DMS153 treated with DMSO at 0.1 percent for 48 hours (cell line): ENCODE data around the gene DPP7.
A peak's percentile ranks its signal among the peaks of the same experiment; 100 is the strongest.
"Not testable (repeated sequence)": the region's sequence is repeated elsewhere in the genome, so short reads cannot be mapped to it uniquely, and the experiment has no call there.

Experiments used
- DNase-seq: peaks from one replicate; lab custom pipeline; 2025; ENCODE audit not compliant: unreplicated experiment; lab: John Stamatoyannopoulos, UW

DPP7 gene

DNA sequence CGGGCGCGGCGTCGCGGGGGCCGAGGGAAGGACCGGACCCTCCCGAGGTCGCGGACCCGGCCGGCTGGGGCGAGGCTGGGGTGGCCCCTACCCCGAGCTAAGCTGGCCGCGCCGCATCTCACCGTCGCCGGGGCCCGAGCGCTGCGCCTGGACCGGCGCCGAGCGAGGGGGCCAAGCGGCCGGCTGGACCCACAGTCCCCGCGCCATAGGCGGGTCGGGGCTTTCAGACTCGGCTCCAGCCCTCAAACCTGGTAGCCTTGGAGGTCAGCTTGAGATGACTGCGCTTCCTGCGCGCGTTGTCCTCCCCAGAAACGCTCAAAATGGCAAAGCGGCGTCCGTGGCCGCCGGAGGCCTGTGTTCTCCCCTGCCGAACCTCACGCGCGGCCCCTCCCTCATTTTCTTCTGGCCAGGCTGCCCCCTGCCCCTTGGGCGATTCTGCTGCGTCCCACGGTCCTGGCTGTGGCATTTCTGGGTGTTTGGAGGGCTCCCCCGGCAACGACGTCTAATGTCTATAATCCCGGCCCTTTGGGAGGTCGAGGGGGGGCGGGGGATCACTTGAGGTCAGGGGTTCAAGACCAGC, 15.7 kb upstream of the DPP7 start:
- no peak for DNase-seq

DNA sequence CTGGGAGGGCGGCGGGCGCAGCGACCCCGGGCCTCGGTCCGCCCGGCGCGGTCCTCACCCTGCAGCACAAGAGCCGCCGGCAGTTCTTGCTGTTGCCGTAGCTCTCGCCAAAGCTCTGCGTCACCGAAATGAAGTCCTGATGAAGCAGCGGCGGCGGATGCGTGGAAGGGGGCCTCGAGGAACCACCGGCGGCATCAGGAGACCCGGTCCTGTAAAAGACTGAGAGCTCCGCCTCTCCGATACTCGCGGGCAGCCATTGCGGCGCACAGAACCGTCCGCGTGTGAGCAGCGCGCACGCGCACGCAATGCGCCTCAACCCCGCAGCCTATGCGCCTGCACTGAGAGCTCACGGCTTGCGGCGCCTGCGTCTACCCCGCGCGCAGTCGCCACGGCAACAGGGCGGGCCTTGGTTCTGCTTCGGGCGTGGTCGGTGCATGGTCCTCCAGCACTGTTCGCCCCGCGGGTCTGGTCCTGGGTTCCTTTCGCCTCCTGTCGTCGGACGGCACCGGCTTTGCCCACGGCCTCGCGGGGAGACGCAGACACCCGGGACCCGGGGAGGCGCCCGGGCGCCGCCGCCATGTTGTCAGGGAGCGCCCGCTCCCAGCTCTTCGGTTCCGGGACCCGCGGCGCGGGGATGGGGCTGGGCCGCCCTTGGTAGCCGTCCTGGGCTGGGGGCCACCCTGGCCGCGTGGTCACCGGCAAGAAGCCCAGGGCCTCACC, 15.1 kb upstream of the DPP7 start:
- DNase-seq = peak; percentile 68

GRCh38 chr9:137128862-137129455, 14.4 kb upstream of the DPP7 start:
- DNase-seq = no peak

DNA sequence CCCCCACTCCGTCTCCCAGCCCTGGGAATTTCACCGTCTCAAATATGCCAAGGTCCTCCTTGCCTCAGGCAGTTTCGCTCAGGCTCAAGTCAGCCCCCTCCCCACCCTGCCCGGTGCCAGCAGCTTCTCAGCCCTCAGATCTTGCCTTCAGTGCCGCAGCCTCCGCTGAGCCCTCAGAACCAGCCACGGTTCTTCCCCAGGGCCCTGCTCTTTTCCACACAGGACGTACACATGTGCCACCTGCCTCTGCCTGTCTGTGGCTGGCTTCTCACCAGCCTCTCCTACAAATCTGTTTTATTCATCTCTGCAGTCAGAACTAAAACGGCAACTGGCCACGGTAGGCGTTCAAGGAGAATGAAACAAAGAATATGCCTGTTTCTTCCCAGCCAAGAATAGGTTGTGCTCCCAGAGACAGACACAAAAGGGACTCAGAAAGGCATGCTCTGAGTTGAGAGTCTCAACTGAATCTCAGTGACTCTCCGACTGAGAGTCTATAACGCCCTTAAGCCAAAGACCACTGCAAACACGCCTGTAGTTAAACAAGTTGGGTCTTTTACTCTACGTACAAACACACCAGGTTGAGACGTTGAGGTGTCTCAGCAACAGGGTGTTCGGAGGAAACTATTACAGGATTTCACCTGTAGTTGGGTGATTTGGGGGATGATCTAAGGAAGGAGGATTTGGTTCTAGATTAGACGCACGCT, 13.8 kb upstream of the DPP7 start:
- no peak for DNase-seq

DNA sequence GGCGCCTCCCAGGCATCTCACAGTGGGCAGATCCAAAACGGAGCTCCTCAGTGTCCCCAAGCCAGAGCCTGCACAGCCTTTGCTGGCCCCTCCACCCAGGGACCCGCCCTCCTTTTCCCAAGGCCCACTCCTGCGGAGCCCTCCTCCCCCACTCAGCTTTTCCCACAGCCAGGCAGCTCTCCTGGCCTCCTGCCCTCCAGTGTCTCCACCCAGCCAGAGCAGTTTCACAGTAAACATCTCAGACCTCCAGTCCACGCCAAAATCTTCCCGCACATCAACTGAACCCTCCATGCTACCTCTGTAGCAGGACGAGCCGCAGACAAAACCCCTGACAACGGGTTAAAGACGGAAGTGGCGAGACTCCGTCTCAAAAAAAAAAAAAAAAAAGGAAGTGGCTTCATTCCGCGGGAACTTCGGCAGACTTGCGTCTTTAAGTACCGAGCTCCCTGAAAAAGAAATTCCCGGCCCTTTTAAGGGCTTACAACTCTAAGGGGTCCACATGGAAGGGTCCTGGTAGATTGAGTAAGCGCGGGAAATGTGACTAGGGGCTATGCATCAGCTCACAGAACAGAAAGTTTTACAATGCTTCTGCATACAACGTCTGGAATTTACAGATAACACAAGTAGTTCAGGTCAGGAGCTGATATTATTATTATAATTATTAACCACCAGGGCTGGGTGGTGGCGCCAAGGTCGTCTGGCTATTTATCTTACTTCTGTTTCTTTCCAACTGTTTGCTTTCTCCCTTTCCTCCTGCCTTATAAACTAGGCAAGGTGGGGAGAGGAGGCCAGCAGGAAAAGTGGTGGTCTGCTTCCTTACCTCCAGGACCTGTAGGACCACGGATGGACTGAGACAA, 13.0 kb upstream of the DPP7 start:
- no peak for DNase-seq

DNA sequence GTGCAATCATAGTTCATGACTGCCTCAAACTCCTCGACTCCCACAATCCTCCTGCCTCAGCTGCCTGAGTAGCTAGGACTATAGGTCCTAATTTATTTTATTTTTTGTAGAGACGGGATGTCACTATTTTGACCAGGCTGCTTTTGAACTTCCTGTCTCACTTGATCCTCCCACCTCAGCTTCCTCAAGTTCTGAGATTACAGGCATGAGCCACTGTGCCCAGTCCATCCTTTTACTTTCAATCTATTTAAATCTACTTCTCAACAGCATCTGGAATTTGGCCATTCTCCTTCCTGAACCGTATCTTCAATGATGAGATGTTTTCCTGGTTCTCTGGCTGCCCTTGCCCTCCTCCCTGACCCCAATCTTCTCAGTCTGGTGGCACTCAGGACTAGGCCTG, 12.3 kb upstream of the DPP7 start:
- no peak for DNase-seq

DNA sequence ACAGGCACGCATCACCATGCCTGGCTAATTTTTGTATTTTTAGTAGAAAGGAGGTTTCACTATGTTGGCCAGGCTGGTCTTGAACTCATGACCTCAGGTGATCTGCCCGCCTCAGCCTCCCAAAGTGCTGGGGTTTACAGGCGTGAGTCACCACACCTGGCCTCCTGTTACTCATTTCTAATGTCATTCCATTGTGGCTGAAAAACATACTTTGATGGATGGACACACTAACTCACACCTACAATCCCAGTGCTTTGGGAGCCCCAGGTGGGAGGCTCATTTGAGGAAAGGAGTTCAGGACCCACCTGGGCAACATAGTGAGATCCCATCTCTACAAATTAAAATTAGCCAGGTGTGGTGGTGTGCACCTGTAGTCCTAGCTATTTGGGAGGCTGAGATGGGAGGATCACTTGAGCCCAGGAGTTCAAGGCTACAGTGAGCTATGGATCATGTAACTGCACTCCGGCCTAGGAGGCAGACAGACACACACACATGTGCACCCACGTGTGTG, 9.5 kb upstream of the DPP7 start:
- DNase-seq = not testable (repeated sequence)

DNA sequence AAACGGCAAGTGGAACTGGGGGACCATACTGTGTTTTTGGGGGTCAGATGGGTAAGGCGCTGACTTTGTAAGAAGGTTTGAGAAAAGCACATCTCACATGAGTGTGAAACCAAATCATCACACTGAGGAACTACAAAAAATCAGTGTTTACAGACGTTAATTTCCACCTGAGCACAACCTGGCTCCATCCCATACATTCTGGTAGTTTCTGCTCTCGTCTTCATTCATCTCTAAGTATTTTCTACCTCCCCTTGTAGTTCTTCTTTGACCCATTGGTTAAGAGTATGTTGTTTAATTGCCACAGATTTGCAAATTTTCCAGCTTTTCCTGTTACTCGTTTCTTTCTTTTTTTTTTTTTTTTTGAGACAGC, 8.9 kb upstream of the DPP7 start:
- no peak for DNase-seq

GRCh38 chr9:137122796-137123467, 8.4 kb upstream of the DPP7 start:
- DNase-seq = not testable (repeated sequence)

GRCh38 chr9:137121927-137122795, 7.6 kb upstream of the DPP7 start:
- DNase-seq = not testable (repeated sequence)

DNA sequence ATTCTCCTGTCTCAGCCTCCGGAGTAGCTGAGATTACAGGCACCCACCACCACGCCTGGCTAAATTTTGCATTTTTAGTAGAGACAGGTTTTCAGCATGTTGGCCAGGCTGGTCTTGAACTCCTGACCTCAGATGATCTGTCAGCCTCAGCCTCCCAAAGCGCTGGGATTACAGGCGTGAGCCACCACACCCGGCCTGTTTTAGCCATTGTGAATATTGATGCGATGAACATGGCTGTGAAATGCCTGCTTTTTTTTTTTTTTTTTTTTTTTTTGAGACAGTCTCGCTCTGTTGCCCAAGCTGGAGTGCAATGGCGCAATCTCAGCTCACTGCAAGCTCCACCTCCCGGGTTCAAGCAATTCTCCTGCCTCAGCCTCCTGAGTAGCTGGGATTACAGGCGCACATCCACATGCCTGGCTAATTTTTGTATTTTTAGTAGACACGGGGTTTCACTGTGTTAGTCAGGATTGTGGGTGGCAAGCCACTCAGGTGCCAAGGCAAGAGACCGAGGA, 3.6 kb upstream of the DPP7 start:
- not testable (repeated sequence) for DNase-seq

DNA sequence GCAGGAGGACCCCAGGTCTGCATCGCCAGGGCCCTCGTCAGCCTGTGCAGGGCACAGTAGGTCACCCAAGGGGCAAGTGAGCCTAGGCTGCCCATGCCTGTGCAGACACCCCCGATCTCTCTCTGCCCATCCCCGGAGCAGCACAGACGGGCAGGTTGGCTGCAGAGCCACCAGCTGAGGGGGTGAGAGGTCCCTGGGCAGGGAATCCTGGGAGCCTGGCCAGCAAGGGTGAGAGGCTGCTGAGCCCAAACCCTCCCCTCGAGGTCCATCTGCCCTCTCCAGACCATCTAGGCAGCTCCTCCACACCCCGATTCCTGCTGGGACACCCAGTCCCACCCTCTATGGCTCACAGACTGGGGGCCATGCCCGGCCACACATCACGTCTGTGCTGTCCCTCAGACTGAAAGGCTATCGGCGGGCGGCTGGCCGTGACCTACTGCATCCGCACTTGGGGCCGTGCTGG, 2.8 kb upstream of the DPP7 start:
- DNase-seq = no peak

- no peak for DNase-seq
Observed at GRCh38 chr9:137116728-137117127, 2.2 kb upstream of the DPP7 start.

DNA sequence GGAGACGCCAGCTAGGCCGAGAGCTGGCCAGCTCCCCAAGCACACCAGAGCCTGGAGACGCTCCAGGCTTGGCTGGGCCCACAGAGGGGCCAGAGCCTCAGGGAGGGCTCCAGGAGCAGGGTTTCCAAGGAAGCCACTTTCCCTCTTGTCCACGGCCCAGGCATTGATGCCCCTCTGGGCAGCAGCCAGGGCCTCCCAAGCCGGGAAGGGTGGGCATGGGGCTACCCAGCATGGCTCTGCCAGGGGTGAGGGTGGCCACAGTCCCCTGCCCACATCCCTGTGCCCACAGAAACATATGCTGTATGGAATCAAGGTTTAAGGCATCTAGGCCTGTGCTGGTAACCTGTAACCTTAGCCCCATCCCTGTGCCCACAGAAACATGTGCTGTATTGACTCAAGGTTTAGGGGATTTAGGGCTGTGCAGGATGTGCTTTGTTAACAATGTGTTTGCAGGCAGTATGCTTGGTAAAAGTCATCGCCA, 1.5 kb upstream of the DPP7 start:
- no peak for DNase-seq

DNA sequence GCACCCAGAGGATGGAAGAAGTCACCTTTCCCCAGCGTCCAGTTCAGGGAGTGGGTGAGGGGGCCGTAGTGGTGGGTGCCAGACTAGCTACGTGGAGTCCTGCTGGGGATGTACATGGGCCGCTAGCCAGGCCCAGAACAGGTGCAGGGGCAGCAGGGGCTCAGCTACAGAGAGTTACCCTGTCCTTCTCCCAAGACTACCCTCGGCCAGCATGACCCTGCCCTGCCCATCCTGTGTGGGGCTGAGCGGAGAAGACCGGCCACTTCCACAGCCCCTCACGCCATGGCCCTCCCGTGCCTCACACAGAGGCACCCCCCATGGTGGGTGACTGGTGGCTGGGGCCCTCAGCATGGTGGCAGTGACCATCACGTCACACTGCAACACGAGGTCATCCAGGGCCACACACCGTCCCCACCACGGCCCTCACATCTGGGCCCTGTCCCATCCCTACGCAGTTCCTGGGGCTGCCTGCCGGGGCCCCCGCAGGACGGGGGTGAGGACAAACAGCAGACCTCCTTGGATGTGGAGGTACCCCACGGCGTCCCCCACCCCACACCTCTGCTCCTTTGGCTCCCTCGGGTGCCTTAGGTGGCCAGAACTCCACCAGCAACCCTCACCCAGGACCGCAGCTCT, 977 bp upstream of the DPP7 start:
- no peak for DNase-seq

DNA sequence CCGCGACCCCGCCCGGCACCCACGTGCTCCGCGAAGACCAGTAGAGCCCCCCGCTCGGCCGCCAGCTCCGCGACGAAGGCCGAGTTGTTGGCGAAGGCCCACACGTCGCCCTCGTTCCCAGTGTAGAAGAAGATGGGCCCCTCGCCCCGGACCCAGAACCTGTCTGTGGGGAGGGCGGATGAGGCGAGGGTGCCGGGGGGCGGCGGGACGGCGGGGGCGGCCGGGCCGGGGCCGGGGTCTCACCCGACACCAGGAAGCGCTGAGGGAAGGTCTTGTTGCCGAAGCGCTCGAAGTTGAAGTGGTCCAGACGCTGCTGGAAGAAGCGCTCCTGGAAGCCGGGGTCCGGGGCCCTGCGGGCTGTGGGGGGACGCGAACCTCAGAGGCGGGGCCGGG, 317 bp downstream of the DPP7 start:
- DNase-seq = no peak

- no peak for DNase-seq
Observed at GRCh38 chr9:137113385-137114159, 961 bp downstream of the DPP7 start.
